H1 (cell line): ENCODE data around the gene ATP2A3. TPM values are rescaled to one million over a fixed set of nuclear protein-coding genes. Genes with fewer than 3 reads are reported as not detected.

Experiments
- CTCF ChIA-PET: fragments of 300-600 bp; sonication (Branson Sonifier 250); formaldehyde crosslinking; loops from one replicate; lab custom pipeline; 2021; ENCODE audit not compliant: partially characterized antibody; lab: Charles Lee
- POLR2A ChIA-PET: fragments of 300-600 bp; sonication (Branson Sonifier 250); formaldehyde crosslinking; loops from one replicate; lab custom pipeline; 2021; ENCODE audit warnings: inconsistent platforms; ENCODE audit not compliant: partially characterized antibody; lab: Charles Lee
- DNase-seq, 2 experiments: peaks; one replicate each; pipeline versions ENCODE4 v3.0.0 to v3.0.0-alpha.2; 2010 to 2022; ENCODE audit warnings: low spot score in 2 of 2, low read depth in 1 of 2, mixed read lengths in 1 of 2
- FAIRE-seq: peaks from 2 replicates; lab custom pipeline; 2011; peaks lifted over from hg19 to GRCh38; lab: Jason Lieb, UNC
- H2AFZ ChIP-seq: 2 replicates; pipeline ENCODE4 v1.8.1; 2012; ENCODE audit warnings: low read length, inconsistent platforms
- H2AK5ac ChIP-seq: 2 replicates; pipeline ENCODE4 v1.6.1; 2013; ENCODE audit warnings: low read depth, low read length
- H2BK120ac ChIP-seq: replicated peaks from 2 replicates; pipeline ENCODE3; 2013; ENCODE audit warnings: low read depth, low read length, inconsistent platforms
- H2BK12ac ChIP-seq: 2 replicates; pipeline ENCODE4 v1.6.1; 2013; ENCODE audit warnings: low read depth, low read length
- H2BK15ac ChIP-seq: 2 replicates; pipeline ENCODE4 v1.6.1; 2013; ENCODE audit warnings: low read length
- H2BK20ac ChIP-seq: 2 replicates; pipeline ENCODE4 v1.6.1; 2013; ENCODE audit warnings: low read length
- H2BK5ac ChIP-seq: 2 replicates; pipeline ENCODE4 v1.6.1; 2013; ENCODE audit warnings: low read depth, low read length
- H3K14ac ChIP-seq: 2 replicates; pipeline ENCODE4 v1.6.1; 2013; ENCODE audit warnings: inconsistent platforms; ENCODE audit not compliant: insufficient read length
- H3K18ac ChIP-seq: 2 replicates; pipeline ENCODE4 v1.6.1; 2013; ENCODE audit warnings: low read length; ENCODE audit errors: extremely low read depth
- H3K23ac ChIP-seq: 2 replicates; pipeline ENCODE4 v1.6.1; 2013; ENCODE audit warnings: inconsistent platforms; ENCODE audit not compliant: insufficient read length
- H3K23me2 ChIP-seq: 2 replicates; pipeline ENCODE4 v1.6.1; 2013; ENCODE audit warnings: low read depth, low read length
- H3K27ac ChIP-seq: 2 replicates; pipeline ENCODE4 v1.6.1; 2011; ENCODE audit warnings: low read depth, low read length, inconsistent platforms
- H3K27me3 ChIP-seq, 4 experiments: replicated peaks in 1 of 4; 1 replicate in 1 of 4; 2 replicates in 3 of 4; pipeline versions ENCODE4 v1.6.1 to v1.8.1; 2011 to 2013; ENCODE audit warnings: low read length in 3 of 4, mild to moderate bottlenecking in 3 of 4, inconsistent platforms in 2 of 4, mixed read lengths in 2 of 4, moderate library complexity in 1 of 4; ENCODE audit not compliant: control insufficient read depth in 3 of 4, insufficient read depth in 3 of 4; ENCODE audit errors: extremely low read depth in 1 of 4
- H3K36me3 ChIP-seq, 4 experiments: 2 replicates each; pipeline versions ENCODE4 v1.6.1 to v1.8.1; 2011 to 2013; ENCODE audit warnings: mild to moderate bottlenecking in 4 of 4, low read length in 3 of 4, moderate library complexity in 2 of 4, control low read depth in 1 of 4, inconsistent platforms in 1 of 4; ENCODE audit not compliant: insufficient read depth in 4 of 4, control insufficient read depth in 2 of 4
- H3K4ac ChIP-seq: replicated peaks from 2 replicates; pipeline ENCODE3; 2013; ENCODE audit warnings: low read length, low read depth, mixed read lengths, inconsistent platforms; ENCODE audit not compliant: insufficient read length
- H3K4me1 ChIP-seq, 4 experiments: replicated peaks in 1 of 4; 1 replicate in 1 of 4; 2 replicates in 3 of 4; pipeline versions ENCODE4 v1.6.1 to v1.8.1; 2011 to 2013; ENCODE audit warnings: low read length in 3 of 4, inconsistent platforms in 2 of 4, mixed read lengths in 1 of 4; ENCODE audit not compliant: insufficient read depth in 4 of 4, control insufficient read depth in 3 of 4
- H3K4me2 ChIP-seq, 2 experiments: 2 replicates each; pipeline versions ENCODE4 v1.6.1 to v1.8.1; 2011 to 2013; ENCODE audit warnings: low read depth in 2 of 2, low read length in 2 of 2, control low read depth in 1 of 2, inconsistent platforms in 1 of 2, mild to moderate bottlenecking in 1 of 2; ENCODE audit not compliant: insufficient read depth in 1 of 2
- H3K4me3 ChIP-seq, 4 experiments: fragments of 200-600, 300-600 bp in 1 of 4; sonication (generic), shearing (Covaris generic), sonication (Bioruptor Twin) in 1 of 4; 2 replicates each; pipeline versions ENCODE4 v1.5.1 to v1.8.1; 2011 to 2016; ENCODE audit warnings: low read length in 4 of 4, low read depth in 3 of 4, control low read depth in 2 of 4, inconsistent platforms in 2 of 4, mild to moderate bottlenecking in 2 of 4, mixed read lengths in 1 of 4, moderate library complexity in 1 of 4; ENCODE audit not compliant: insufficient read depth in 2 of 4; ENCODE audit errors: extremely low read depth in 1 of 4
- H3K56ac ChIP-seq: replicated peaks from 2 replicates; pipeline ENCODE3; 2013; ENCODE audit warnings: low read depth, mild to moderate bottlenecking, mixed read lengths, low read length, inconsistent platforms; ENCODE audit not compliant: insufficient read length
- H3K79me1 ChIP-seq: 2 replicates; pipeline ENCODE4 v1.6.1; 2013; ENCODE audit warnings: low read depth, low read length, control low read depth
- H3K79me2 ChIP-seq, 2 experiments: 2 replicates each; pipeline versions ENCODE4 v1.6.1 to v1.8.1; 2012 to 2013; ENCODE audit warnings: low read length in 2 of 2, mild to moderate bottlenecking in 2 of 2, inconsistent platforms in 1 of 2; ENCODE audit not compliant: insufficient read depth in 2 of 2, control insufficient read depth in 1 of 2
- H3K9ac ChIP-seq, 4 experiments: replicated peaks in 1 of 4; 1 replicate in 1 of 4; 2 replicates in 3 of 4; pipeline versions ENCODE4 v1.6.1 to v1.8.1; 2011 to 2013; ENCODE audit warnings: low read depth in 3 of 4, low read length in 3 of 4, control low read depth in 2 of 4, mild to moderate bottlenecking in 2 of 4, moderate library complexity in 2 of 4, inconsistent platforms in 1 of 4; ENCODE audit errors: extremely low read depth in 1 of 4
- H3K9me3 ChIP-seq, 2 experiments: 2 replicates each; pipeline versions ENCODE4 v1.6.1 to v1.8.1; 2012 to 2013; ENCODE audit warnings: mild to moderate bottlenecking in 2 of 2, moderate library complexity in 2 of 2, control low read depth in 1 of 2, inconsistent platforms in 1 of 2, low read depth in 1 of 2, low read length in 1 of 2, mixed read lengths in 1 of 2; ENCODE audit not compliant: insufficient read depth in 2 of 2
- H4K20me1 ChIP-seq, 2 experiments: replicated peaks in 1 of 2; 2 replicates each; pipeline versions ENCODE3 to v1.8.1; 2011 to 2013; ENCODE audit warnings: inconsistent platforms in 2 of 2, low read length in 2 of 2, mild to moderate bottlenecking in 1 of 2; ENCODE audit not compliant: insufficient read depth in 2 of 2, control insufficient read depth in 1 of 2
- H4K5ac ChIP-seq: 2 replicates; pipeline ENCODE4 v1.6.1; 2013; ENCODE audit warnings: low read length, low read depth, mixed read lengths, inconsistent platforms; ENCODE audit not compliant: insufficient read length
- H4K8ac ChIP-seq: 2 replicates; pipeline ENCODE4 v1.8.0; 2013; ENCODE audit warnings: mild to moderate bottlenecking, moderate library complexity, low read length, inconsistent platforms; ENCODE audit not compliant: insufficient read depth; ENCODE audit errors: extremely low read depth
- H4K91ac ChIP-seq: replicated peaks from 2 replicates; pipeline ENCODE3; 2013; ENCODE audit warnings: low read length, mixed read lengths, inconsistent platforms; ENCODE audit not compliant: insufficient read length
- EGR1 ChIP-seq: IDR thresholded peaks from 2 replicates; pipeline ENCODE4 v1.6.1; 2011; ENCODE audit warnings: low read depth, low read length, borderline replicate concordance
- EP300 ChIP-seq, 2 experiments: IDR thresholded peaks; 1 replicate in 1 of 2; 2 replicates in 1 of 2; pipeline ENCODE4 v1.6.1; 2011 to 2012; ENCODE audit warnings: low read depth in 2 of 2, low read length in 2 of 2, mild to moderate bottlenecking in 2 of 2, borderline replicate concordance in 1 of 2, inconsistent platforms in 1 of 2, moderate library complexity in 1 of 2
- HDAC6 ChIP-seq: IDR thresholded peaks from one replicate; pipeline ENCODE4 v1.7.1; 2012; ENCODE audit warnings: low read depth, mild to moderate bottlenecking, inconsistent platforms, low read length, moderate library complexity
- MAX ChIP-seq: IDR thresholded peaks from 2 replicates; pipeline ENCODE4 v1.6.1; 2012; ENCODE audit warnings: inconsistent platforms
- PHF8 ChIP-seq: fragments of 200-600 bp; sonication (generic); conservative IDR thresholded peaks from 2 replicates; pipeline ENCODE4 v1.7.1; 2012; ENCODE audit warnings: low read depth, mild to moderate bottlenecking, inconsistent platforms, low read length, moderate library complexity
- SAP30 ChIP-seq: fragments of 300-600 bp; sonication (generic); IDR thresholded peaks from 2 replicates; pipeline ENCODE4 v1.7.1; 2012; ENCODE audit warnings: low read length, moderate library complexity, mild to moderate bottlenecking, inconsistent platforms; ENCODE audit not compliant: insufficient read depth, insufficient replicate concordance
- SIX5 ChIP-seq: IDR thresholded peaks from 2 replicates; pipeline ENCODE4 v1.6.1; 2011; ENCODE audit warnings: mild to moderate bottlenecking, low read depth, low read length
- SP1 ChIP-seq: IDR thresholded peaks from 2 replicates; pipeline ENCODE4 v1.6.1; 2011; ENCODE audit warnings: low read depth, low read length
- TAF1 ChIP-seq: IDR thresholded peaks from 2 replicates; pipeline ENCODE4 v1.6.1; 2011; ENCODE audit warnings: mild to moderate bottlenecking, low read depth, low read length
- WGBS, 2 experiments: shearing (Covaris generic) in 1 of 2; methylation state at CpG; one replicate each; pipeline versions ENCODE4 v1.1.6 to v1.1.7; 2013 to 2015; ENCODE audit warnings: low lambda C conversion rate in 2 of 2, mixed read lengths in 2 of 2, inconsistent platforms in 1 of 2, low coverage in 1 of 2, missing lambda C conversion rate in 1 of 2; ENCODE audit not compliant: insufficient replicate concordance in 2 of 2, insufficient coverage in 1 of 2, insufficient read length in 1 of 2; ENCODE audit errors: extremely low coverage in 1 of 2, missing lambda C conversion rate in 1 of 2; 5-methylcytosine and 5-hydroxymethylcytosine counted together
- polyA plus RNA-seq, 7 experiments: library from polyadenylated mRNA; depleted of rRNA in 3 of 7; stranded (reverse) in 5 of 7; unstranded in 2 of 7; fragments of >200 nt in 5 of 7; fragments of 200-250 nt in 2 of 7; gene quantifications; 1 replicate in 5 of 7; 2 replicates in 1 of 7; 4 replicates in 1 of 7; pipeline versions ENCODE4 v1.2.1 to v1.2.3, GENCODE V29; 2011 to 2013; ENCODE audit warnings: missing spikeins in 2 of 7, mixed read lengths in 2 of 7
- total RNA-seq: library from RNA; stranded (reverse); fragmentation: NEBNext Ultra II Directional; extraction: Animal tissue kit (Norgen Biotek cat#: 25700); gene quantifications from 2 replicates; pipeline ENCODE4 v1.2.1, GENCODE V29; 2021
- TF ChIP-seq, protein P1 (sequence below): IDR thresholded peaks from 2 replicates; pipeline ENCODE4 v1.6.1; 2011; ENCODE audit warnings: low read length, improper control_type of control experiment

ATP2A3 gene
- total and polyA plus RNA-seq, 2 of the 8 experiments (the other 6 are each of a cell fraction or from before 2014, with no cell fraction given), result 18.4 to 32.5 TPM

GRCh38 chr17:3889325-3890012 is 74.8 kb downstream of the ATP2A3 start:
- Histone ChIP-seq H3K36me3 (peaks cover 0 to 3% (median under 1%) of the 10 kb centered on the region in 4 experiments; a peak in 3 of 8 replicates), H4K5ac (no peak overlapping the region), H3K4me1 (peaks cover 6 to 34% (median 24%) of the 10 kb centered on the region in 4 experiments), H2BK20ac (no peak overlapping the region; the same call in 1 of the 2 replicates), H3K4ac (no peak overlapping the region), H3K18ac (no peak overlapping the region; the same call in 1 of the 2 replicates), H2AFZ (no peak overlapping the region), H2BK12ac (peak overlapping the region; percentile 97; the same call in 1 of the 2 replicates), H3K14ac (no peak overlapping the region), H3K9ac (no peak overlapping the region), H3K27ac (no peak overlapping the region), H3K23ac (no peak overlapping the region), H2AK5ac (peak overlapping the region; percentile 83; the same call in 1 of the 2 replicates), H2BK15ac (peak overlapping the region; percentile 99; the same call in 1 of the 2 replicates), H3K56ac (no peak overlapping the region), H3K79me1 (peaks cover 4% of the 10 kb centered on the region; the same call in 1 of the 2 replicates), H4K8ac (peak overlapping the region; percentile 35; the same call in 1 of the 2 replicates), H3K4me3 (no peak overlapping the region), H2BK5ac (peak overlapping the region; percentile 52), H2BK120ac (no peak overlapping the region), H3K27me3 (peaks cover 0 to 5% (median 1%) of the 10 kb centered on the region in 4 experiments; a peak in 3 of 7 replicates), H3K9me3 (no peaks in the 10 kb centered on the region), H4K91ac (no peak overlapping the region), H4K20me1 (peaks cover 3 to 8% of the 10 kb centered on the region in 2 experiments), H3K4me2 (no peak overlapping the region), H3K79me2 (no peaks in the 10 kb centered on the region; a peak in 1 of 4 replicates), H3K23me2 (peaks cover 14% of the 10 kb centered on the region; the same call in 1 of the 2 replicates)
- WGBS, 2 experiments, result 92% methylated on average over 15 of the region's 17 CpGs; no CpG with 5 or more reads in 1 of the 2 experiments
- ChIA-PET POLR2A (interaction anchor here (0.6 to 1.2 kb wide), 4 partner anchors 11 to 82 kb away, joined by 3 to 5 read pairs (median 4); no protein-coding TSS in a partner anchor), CTCF (interaction anchor here (0.5 to 3.6 kb wide), 8 partner anchors 9 to 128 kb away, joined by 3 to 16 read pairs (median 6); partner anchors contain the start of gene NCBP3)
- no peak for FAIRE-seq
- DNase-seq, result no peak
- TF ChIP-seq EP300 (IDR thresholded peaks at IDR 0.05; ENCODE audit: borderline replicate concordance in 1 of 2, low read depth in 2 of 2, low read length in 2 of 2), result no peak
- TF ChIP-seq, protein P1, sequence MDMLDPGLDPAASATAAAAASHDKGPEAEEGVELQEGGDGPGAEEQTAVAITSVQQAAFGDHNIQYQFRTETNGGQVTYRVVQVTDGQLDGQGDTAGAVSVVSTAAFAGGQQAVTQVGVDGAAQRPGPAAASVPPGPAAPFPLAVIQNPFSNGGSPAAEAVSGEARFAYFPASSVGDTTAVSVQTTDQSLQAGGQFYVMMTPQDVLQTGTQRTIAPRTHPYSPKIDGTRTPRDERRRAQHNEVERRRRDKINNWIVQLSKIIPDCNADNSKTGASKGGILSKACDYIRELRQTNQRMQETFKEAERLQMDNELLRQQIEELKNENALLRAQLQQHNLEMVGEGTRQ, result no peak
- TF ChIP-seq SP1, result no peak
- no peak for TF ChIP-seq SIX5
- no peak for TF ChIP-seq EGR1
- TF ChIP-seq HDAC6, result no peak
- TF ChIP-seq MAX, result no peak
- TF ChIP-seq PHF8, result no peak
- TF ChIP-seq TAF1, result no peak
- no peak for TF ChIP-seq SAP30
